Activated B cell treated with CpG ODN at 0.5 μM for 24 hours (primary cell): Measurements from ENCODE around the gene MDM2. TPM values are rescaled to one million over a fixed set of nuclear protein-coding genes. Genes with fewer than 3 reads are reported as not detected.

ENCODE experiments used
- ATAC-seq: fragments of 200-7000 bp; cut with Tn5 transposase; one replicate; pipeline ENCODE4 v1.10.0; 2021; ENCODE audit warnings: low read depth, mild to moderate bottlenecking, moderate library complexity
- CTCF ChIA-PET: fragments of 350-600 bp; sonication (Branson Sonifier 250); formaldehyde crosslinking; loops from one replicate; lab custom pipeline; 2021; ENCODE audit warnings: antibody characterized with exemption; lab: Charles Lee
- POLR2A ChIA-PET: fragments of 350-600 bp; sonication (Branson Sonifier 250); formaldehyde crosslinking; loops from one replicate; lab custom pipeline; 2021; ENCODE audit warnings: antibody characterized with exemption; lab: Charles Lee
- DNase-seq: peaks from one replicate; pipeline ENCODE4 v3.0.0; 2022
- H3K27ac Mint-ChIP-seq: one replicate; pipeline ENCODE4 v1.8.0; 2020; ENCODE audit warnings: mixed read lengths
- H3K27me3 Mint-ChIP-seq: one replicate; pipeline ENCODE4 v1.8.0; 2021; ENCODE audit warnings: mixed read lengths
- H3K36me3 Mint-ChIP-seq: one replicate; pipeline ENCODE4 v1.8.0; 2021; ENCODE audit warnings: low read depth, mixed read lengths
- H3K4me1 Mint-ChIP-seq: one replicate; pipeline ENCODE4 v1.8.0; 2021; ENCODE audit warnings: mixed read lengths
- H3K4me3 Mint-ChIP-seq: one replicate; pipeline ENCODE4 v1.8.0; 2020; ENCODE audit warnings: mild to moderate bottlenecking, mixed read lengths
- H3K9me3 Mint-ChIP-seq: one replicate; pipeline ENCODE4 v1.8.0; 2020; ENCODE audit warnings: mixed read lengths
- CTCF ChIP-seq: fragments of 200-600 bp; IDR thresholded peaks from one replicate; pipeline ENCODE4 v1.8.0; 2022; ENCODE audit warnings: antibody characterized with exemption, mild to moderate bottlenecking
- intact Hi-C: fragments of 100-400 bp; cut with micrococcal nuclease; formaldehyde crosslinking; loops from one replicate; pipeline ENCODE4 v1.15.1; 2024
- total RNA-seq: library from RNA; stranded (reverse); gene quantifications from 2 replicates; pipeline ENCODE4 v1.2.3, GENCODE V29; 2022

MDM2 gene
- total RNA-seq, 1 donor from 2014 or later, result 90.8 TPM

GRCh38 chr12:68853396-68854077 is 45.6 kb downstream of the MDM2 start:
- no peak for TF ChIP-seq CTCF
- no peaks in the 10 kb centered on the region for H3K9me3 Mint-ChIP-seq
- H3K4me3 Mint-ChIP-seq, result no peak overlapping the region
- H3K27ac Mint-ChIP-seq, result no peak overlapping the region
- H3K36me3 Mint-ChIP-seq, result peaks cover 4% of the 10 kb centered on the region
- CTCF ChIA-PET, result interaction anchor here (1.2 kb wide), 1 partner anchor 23 kb away, joined by 3 read pairs; no protein-coding TSS in a partner anchor
- intact Hi-C loops, result no loop called here
- no peak for ATAC-seq
- POLR2A ChIA-PET, result no interaction called here
- no peaks in the 10 kb centered on the region for H3K27me3 Mint-ChIP-seq
- H3K4me1 Mint-ChIP-seq, result no peaks in the 10 kb centered on the region
- no peak for DNase-seq

GRCh38 chr12:68854078-68854468 is 46.1 kb downstream of the MDM2 start:
- intact Hi-C loops, result no loop called here
- no peaks in the 10 kb centered on the region for H3K27me3 Mint-ChIP-seq
- H3K27ac Mint-ChIP-seq, result no peak overlapping the region
- H3K36me3 Mint-ChIP-seq, result peaks cover 4% of the 10 kb centered on the region
- POLR2A ChIA-PET, result no interaction called here
- DNase-seq (no peak), ATAC-seq (no peak)
- no peaks in the 10 kb centered on the region for H3K9me3 Mint-ChIP-seq
- no peak for TF ChIP-seq CTCF
- CTCF ChIA-PET, result interaction anchor here (0.6 to 1.2 kb wide), 2 partner anchors 24 to 620 kb away, joined by 3 read pairs; no protein-coding TSS in a partner anchor
- H3K4me3 Mint-ChIP-seq, result no peak overlapping the region
- H3K4me1 Mint-ChIP-seq, result no peaks in the 10 kb centered on the region

GRCh38 chr12:68854554-68854953 is 46.6 kb downstream of the MDM2 start:
- TF ChIP-seq CTCF, result no peak
- no peaks in the 10 kb centered on the region for H3K9me3 Mint-ChIP-seq
- intact Hi-C loops, result no loop called here
- H3K4me1 Mint-ChIP-seq, result no peaks in the 10 kb centered on the region
- no peaks in the 10 kb centered on the region for H3K27me3 Mint-ChIP-seq
- H3K4me3 Mint-ChIP-seq, result no peak overlapping the region
- ChIA-PET CTCF (interaction anchor here (0.6 to 1.2 kb wide), 3 partner anchors 24 to 620 kb away, joined by 3 read pairs; no protein-coding TSS in a partner anchor), POLR2A (no interaction called here)
- peaks cover 4% of the 10 kb centered on the region for H3K36me3 Mint-ChIP-seq
- H3K27ac Mint-ChIP-seq, result no peak overlapping the region
- no peak for ATAC-seq
- DNase-seq, result no peak

GRCh38 chr12:68855111-68855510 is 47.1 kb downstream of the MDM2 start:
- no peak overlapping the region for H3K27ac Mint-ChIP-seq
- H3K4me1 Mint-ChIP-seq, result no peaks in the 10 kb centered on the region
- no peak overlapping the region for H3K4me3 Mint-ChIP-seq
- ChIA-PET POLR2A (no interaction called here), CTCF (interaction anchor here (0.7 kb wide), 1 partner anchor 145 kb away, joined by 3 read pairs; no protein-coding TSS in a partner anchor)
- DNase-seq, result no peak
- intact Hi-C loops, result no loop called here
- no peak for TF ChIP-seq CTCF
- H3K36me3 Mint-ChIP-seq, result peaks cover 4% of the 10 kb centered on the region
- no peaks in the 10 kb centered on the region for H3K27me3 Mint-ChIP-seq
- no peaks in the 10 kb centered on the region for H3K9me3 Mint-ChIP-seq
- no peak for ATAC-seq

GRCh38 chr12:68855771-68856170 is 47.8 kb downstream of the MDM2 start:
- Mint-ChIP-seq H3K27me3 (no peaks in the 10 kb centered on the region), H3K27ac (no peak overlapping the region), H3K9me3 (no peaks in the 10 kb centered on the region), H3K4me3 (no peak overlapping the region), H3K36me3 (peaks cover 4% of the 10 kb centered on the region), H3K4me1 (no peaks in the 10 kb centered on the region)
- no peak for DNase-seq
- ChIA-PET POLR2A (no interaction called here), CTCF (no interaction called here)
- intact Hi-C loops, result no loop called here
- TF ChIP-seq CTCF, result no peak
- ATAC-seq, result no peak
